Stimulated activated CD4-positive, alpha-beta T cell treated with anti-CD3 and anti-CD28 coated beads, Interleukin-12 subunit alpha, Interleukin-12 subunit beta, amount 100 ng/mL, for 4 hours (primary cell): ENCODE data around the gene JMJD7.
"Not testable (repeated sequence)": the region's sequence is repeated elsewhere in the genome, so short reads cannot be mapped to it uniquely, and the experiment has no call there.

ENCODE experiments used
- DNase-seq: peaks from one replicate; pipeline ENCODE4 v3.0.0-alpha.2; 2020

Gene JMJD7

DNA sequence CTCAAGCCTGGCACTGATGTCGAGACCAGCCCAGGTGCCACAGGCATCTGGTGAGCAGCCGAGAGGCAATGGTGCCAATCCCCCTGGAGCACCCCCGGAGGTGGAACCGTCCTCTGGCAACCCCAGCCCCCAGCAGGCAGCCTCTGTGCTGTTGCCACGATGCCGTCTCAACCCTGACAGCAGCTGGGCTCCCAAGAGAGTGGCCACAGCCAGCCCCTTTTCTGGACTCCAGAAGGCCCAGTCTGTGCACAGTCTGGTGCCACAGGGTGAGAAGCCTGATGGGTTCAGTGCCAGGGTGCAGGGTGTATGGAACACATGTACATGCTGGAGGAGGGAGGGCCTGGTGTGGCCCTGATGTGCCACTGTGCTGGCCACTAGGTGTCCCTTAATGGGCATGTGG, 4.9 kb upstream of the JMJD7 start:
- DNase-seq, result no peak

DNA sequence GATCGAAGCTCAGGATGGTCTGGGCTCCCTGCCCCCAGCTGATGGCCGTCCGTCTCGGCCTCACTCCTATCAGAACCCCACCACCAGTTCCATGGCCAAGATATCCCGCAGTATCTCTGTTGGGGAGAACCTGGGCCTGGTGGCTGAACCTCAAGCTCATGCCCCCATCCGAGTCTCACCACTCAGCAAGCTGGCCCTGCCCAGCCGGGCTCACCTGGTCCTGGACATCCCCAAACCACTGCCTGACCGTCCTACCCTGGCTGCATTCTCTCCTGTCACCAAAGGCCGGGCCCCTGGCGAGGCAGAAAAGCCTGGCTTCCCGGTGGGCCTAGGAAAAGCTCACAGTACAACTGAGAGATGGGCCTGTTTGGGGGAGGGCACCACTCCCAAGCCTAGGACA, 4.4 kb upstream of the JMJD7 start:
- DNase-seq, result no peak

DNA sequence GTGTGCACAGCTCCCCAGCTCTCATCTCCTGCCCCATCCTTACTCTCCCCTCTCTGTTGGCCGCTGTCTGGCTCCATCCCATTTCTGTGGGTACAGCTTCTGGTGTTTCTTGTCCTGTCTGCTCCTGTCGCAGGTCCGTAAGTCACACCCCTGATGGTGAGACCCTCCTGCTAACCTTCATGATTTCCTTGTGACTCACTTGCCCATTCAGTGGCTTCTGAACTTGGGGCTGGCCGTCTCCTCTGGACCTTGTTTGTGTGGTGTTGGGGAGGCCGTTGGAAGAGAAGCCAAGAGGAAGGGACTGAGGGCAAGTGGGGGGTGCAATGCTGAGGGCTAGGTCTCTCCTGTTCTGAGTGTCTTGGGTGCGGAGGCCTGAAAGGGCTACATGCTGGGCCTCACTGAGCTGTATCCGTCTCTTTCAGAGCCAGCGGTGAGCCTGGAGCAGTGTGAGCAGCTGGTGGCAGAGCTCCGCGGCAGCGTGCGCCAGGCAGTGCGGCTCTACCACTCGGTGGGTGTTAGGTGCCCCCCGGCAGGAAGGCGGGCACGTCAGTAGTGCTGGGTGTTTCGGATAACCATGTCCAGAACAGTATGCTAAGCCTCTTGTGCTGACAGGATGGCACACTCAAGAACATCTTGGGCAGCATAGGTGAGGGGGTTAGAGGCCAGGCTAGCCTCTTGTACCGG, 3.7 kb upstream of the JMJD7 start:
- DNase-seq, result no peak

DNA sequence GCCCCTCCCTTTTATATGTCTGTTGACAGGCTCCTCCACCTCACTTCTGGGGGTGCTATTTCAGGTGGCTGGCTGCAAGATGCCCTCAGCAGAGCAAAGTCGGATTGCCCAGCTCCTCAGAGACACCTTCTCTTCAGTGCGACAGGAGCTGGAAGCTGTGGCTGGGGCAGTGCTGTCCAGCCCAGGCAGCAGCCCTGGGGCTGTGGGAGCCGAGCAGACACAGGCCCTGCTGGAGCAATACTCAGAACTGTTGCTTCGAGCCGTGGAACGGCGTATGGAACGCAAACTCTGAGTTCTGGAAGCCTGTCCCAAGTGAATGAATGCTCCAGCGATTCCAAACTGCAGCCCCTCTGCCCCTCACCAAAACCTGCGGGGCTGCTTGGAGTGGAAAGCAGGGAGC, 2.7 kb upstream of the JMJD7 start:
- no peak for DNase-seq

DNA sequence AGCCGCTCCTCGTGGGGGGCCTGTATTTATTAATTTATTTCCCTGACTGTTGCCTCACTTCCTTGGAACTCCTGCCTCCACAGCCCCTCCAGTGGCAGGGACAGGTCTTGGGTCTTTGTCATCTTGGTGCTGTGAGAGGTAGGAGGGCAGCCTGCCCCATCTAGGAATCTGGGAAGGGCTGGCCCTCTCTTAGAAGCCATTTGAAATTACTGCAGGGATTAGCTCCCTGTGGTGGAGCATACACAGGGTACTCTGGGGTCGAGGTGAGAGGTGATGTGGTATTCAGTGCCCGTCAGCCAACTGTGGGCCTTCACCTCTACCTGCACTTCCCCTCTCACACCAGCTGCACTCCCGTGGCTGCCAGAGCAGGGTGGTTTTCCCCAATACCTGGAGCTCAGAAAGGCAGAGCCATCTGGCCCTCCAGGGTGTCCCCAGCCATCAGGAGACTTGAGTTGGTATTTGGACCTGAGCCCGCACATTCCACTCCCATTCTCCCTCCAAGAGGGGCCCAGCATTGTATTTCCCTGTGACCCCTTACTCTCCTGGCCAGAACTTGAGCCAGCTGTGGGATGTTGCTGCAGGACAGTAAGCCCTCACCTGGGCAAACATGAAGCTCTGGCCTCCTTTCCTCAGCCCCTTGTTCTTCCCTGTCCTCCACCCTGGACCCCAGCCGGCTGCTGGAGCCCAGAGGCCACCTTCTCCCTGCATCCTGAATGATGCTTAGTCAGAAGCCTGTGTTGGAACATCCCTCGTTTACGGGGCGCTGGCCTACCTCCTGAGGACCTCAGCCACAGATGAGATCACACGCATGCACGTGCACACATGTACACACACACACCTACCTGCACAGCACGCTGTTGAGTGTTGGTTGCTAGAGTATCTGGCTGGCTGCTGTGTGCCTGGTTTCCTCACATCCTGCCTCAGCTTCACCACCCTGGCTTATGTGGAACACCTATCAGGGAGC, 2.0 kb upstream of the JMJD7 start:
- no peak for DNase-seq

DNA sequence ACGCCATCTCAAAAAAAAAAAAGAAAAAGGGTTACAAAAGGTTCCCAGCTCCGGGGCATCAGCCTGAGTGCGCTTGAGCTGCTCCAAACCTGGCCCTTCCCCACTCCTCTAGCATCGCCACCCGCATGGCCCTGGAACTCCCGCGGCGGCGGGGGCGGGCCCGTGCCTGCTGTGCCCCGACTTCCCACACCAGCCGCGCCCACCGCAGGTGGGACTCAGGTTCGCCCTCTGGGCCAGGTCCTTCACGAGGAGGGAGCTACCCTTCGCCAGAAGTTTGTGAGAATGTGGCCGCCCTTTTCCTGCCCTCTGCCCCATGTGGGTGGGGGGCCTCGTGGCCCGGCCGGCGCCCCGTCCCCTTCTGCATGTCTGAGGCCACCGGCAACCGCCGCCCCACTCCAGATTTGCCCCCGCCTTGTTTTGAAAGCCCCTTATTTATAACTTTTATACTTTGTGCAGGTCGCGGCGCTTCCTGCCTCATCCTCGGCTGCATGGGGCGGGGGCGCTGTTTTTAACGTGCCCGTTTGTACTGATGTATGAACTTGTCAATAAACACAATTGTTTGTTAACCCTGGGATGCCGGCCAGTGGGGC, 507 bp upstream of the JMJD7 start:
- peak; percentile 19 for DNase-seq

DNA sequence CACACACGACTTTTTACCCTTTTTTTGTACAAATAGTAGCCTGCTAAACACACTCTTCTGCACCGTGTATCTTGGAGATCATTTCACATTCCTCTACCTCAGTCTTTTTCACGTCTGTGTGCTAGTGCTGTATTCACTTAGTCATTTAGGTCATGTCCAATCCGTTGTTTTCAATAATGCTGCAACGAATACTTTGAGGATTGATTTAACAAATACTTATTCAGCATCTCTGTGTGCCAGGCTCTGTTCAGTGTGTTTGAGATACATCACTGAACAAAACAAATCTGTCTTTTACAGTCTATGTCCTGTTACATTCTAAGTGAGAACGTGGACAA, 882 bp downstream of the JMJD7 start:
- no peak for DNase-seq

DNA sequence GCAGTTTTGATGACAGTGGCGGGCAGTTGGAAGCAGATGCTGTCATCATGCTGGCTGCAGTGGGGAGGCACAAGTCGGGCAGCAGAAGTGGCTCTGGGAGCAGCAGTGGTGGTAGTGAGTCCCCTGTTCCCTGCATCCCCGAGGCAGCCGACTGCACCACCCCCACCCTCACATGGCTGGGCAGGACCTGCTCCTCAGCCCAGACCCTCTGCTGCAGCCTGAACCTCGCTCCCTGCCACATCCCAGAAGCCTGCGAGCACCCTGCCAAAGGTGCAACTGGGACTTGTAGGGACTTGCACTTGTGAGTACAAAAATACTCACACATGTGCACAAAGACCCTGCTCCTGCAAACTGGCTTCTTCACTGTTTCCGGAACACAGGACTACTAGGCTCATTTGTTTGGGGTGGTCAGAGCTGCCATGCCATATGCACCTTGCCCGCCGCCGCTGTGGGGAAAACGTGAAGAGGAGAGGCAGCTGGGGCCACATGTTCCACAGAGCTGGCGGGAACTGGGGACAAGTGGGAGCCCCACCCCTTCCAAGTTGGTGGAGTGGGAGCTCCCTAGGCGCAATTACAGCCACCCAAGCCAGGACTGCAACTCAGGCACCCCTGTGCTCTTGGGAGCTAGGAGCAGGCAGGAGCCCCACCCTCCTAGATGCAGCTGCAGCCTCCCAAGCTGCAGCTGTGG, 2.2 kb downstream of the JMJD7 start:
- no peak for DNase-seq

DNA sequence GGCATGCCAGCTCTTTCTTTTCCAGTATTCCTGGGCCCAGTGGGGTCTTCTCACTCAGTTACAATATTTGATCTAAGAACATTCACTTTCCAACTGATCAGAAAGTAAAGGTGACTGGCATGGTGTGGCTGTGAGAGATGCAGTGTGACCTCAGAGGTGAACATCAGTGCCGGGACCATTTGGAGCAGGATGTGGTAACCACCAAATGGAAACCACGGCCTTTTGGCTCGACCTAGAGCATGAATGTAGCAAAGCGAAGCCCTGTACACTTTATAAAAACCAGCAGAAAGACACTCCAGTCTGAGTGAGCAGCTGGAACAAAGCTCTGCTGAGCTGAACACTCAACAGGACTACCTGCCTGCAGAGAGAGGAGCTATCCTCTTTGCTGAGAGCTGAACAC, 3.4 kb downstream of the JMJD7 start:
- not testable (repeated sequence) for DNase-seq

DNA sequence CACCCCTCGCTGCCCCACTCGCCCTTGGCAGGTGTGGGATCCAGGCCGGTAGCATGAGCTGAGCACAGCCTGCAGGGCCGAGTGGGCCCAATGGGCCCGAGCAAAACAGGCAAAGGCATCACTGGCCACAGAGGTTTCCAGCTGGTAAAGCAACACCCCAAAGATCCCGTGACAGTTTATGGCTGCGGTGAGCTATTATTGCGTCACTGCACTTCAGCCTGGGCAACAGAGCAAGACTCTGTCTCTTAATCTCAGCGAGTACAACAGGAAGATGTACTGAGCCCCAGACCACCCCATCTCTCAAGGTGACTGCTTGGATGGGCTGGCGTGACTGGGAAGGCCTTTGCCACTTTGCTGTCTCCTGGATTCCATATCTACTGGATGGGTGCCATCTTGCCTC, 4.3 kb downstream of the JMJD7 start:
- DNase-seq, result no peak

DNA sequence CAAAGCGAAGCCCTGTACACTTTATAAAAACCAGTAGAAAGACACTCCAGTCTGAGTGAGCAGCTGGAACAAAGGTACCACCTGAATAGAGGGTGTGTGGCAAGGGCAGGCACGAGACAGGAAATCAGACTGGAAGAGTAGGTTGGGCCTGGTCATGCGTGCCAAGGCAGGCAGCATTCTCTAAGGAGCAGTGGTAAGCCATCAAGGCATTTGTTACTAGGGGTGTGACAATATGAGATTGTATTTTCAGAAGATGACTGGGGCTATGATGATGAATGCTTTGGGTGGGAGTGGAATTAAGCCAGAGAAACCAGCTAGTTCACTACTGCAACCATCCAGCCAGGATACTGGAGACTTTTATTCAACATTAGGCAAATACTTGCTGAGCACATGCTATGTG, 5.0 kb downstream of the JMJD7 start:
- no peak for DNase-seq

DNA sequence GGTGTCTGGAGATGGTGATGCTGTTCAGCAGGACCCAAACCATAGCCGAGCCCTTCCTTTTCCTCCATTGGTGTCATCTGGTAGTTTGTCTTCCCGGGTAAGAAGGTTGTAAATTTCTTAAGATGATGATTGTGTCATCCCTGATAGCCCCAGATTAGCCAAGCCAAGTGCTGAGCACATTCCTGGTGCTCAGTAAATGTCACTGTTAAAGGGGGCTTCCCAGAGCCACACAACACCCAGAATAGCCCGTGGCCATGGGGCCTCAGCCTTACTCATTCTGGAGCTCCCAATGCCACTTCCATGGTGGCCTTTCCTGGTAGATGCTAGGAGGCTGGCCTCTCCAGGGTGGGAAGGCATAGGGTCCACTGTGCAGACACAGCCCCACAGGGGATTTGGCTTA, 6.2 kb downstream of the JMJD7 start:
- DNase-seq, result no peak

DNA sequence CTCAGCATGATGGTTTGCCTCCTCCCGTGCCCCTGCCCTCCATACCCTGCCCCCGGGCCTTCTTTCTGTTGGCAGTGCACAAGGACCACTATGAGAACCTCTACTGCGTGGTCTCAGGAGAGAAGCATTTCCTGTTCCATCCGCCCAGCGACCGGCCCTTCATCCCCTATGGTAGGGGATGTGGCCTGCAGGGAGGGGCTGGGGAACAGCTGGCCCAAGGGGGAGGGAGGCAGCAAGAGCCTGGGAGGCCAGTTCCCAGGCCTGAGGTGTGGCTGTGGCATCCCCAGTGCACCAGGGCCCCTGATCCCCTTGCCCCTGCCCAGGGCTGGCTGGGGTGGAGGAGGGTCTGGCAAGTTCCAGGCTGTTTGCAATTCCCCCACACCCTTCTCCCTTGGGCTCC, 8.2 kb downstream of the JMJD7 start:
- no peak for DNase-seq

DNA sequence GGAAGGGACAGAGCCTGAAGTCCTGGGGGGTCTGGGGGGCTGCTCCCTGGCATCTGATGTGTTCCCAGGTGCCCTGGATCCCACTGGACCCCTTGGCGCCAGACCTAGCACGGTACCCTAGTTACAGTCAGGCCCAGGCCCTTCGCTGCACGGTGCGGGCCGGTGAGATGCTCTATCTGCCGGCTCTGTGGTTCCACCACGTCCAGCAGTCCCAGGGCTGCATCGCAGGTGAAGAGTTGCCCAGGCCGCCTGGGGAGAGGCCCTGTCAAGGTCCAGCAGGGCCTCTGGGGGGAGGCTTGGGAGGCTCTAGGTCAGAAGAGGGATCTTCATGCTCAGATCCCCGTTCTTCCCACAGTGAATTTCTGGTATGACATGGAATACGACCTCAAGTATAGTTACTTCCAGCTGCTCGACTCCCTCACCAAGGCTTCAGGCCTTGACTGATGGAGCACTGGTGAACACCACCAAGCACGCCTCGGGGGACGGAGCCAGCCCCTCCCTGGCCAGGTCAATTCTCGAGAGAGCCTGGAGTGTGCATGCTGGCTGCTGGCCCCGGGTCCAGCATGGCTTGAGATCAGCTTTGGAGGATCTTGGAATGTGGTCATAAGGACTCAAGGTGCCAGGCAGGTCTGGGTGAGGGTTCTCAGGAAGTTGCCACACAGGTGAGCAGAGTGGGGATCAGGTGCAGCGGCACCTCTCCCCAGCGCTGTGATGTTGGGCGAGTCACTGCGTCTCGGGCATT, 9.0 kb downstream of the JMJD7 start:
- no peak for DNase-seq

DNA sequence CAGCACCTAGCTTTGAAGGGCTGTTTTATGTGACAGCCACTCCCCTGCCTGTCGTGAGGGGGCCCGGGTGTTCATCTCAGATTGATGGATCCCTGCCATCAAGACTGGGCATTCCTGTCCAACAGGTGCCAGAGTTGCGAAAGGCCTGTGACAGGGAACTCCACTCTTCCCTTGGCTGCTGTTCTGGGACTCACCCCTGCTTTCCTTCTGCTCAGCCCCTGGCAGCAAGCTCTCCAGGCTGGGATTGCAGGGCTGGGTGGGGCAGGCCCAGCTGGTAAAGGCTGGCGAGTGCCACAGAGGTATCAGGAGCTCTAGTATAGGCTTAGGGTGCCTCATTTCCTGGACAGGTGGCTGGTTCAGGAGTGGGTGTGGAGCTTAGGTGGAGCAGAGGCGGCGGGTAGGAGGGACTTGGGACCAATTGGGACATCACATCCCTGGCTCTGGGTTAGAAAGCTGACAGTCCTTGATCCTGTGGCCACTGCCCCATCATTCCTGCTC, 10.6 kb downstream of the JMJD7 start, which contains the start of gene PLA2G4B:
PLA2G4B (plus strand) TSS at position 448 of the 498 bp plus-strand sequence. CDS start 67 bp downstream, outside the sequence.
- DNase-seq, result no peak

DNA sequence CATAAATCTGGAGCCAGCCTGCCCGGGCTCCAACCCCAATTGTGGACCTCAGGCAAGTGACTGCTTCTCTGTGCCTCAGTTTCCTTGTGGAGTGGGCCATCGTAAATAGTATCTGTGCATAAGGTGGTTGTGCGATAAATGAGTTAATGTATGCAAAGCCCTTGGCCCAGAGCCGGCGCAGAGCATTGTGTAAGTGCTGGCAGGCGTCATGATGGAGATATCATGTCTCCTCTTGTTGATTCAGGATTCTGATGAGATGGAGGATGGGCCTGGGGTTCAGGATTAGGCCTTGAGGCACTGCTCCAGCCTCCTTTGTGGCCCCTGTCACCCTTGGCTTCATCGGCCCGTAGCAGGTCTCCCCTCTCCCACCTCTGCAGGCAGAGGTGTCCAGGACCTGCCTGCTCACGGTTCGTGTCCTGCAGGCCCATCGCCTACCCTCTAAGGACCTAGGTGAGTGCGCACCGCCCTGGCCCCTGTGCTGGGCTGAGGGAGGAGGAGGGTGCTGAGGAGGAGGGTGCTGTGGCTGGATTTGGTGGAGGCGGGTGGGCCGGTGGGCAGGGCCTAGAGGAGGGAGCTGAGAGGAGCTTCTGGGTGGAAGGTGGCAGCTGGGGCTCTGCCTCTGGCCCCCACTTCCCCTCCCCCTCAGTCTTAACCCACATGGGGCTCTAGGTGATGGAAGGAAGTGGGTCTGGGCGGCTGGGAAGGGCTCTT, 12.0 kb downstream of the JMJD7 start:
- no peak for DNase-seq

DNA sequence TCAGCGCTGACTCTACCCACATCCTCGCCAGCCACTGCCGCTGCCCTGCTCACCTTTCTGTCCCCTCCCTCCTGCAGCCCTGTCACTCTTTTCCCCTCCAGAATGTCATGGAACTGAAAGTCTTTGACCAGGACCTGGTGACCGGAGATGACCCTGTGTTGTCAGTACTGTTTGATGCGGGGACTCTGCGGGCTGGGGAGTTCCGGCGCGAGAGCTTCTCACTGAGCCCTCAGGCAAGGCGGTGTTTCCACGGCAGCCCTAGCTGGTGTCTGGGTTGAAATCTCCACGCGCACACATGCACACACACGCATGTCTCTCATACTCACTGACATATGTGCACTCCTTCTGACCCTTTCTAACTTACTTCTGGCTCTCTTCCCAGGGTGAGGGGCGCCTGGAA, 12.8 kb downstream of the JMJD7 start:
- DNase-seq, result no peak

DNA sequence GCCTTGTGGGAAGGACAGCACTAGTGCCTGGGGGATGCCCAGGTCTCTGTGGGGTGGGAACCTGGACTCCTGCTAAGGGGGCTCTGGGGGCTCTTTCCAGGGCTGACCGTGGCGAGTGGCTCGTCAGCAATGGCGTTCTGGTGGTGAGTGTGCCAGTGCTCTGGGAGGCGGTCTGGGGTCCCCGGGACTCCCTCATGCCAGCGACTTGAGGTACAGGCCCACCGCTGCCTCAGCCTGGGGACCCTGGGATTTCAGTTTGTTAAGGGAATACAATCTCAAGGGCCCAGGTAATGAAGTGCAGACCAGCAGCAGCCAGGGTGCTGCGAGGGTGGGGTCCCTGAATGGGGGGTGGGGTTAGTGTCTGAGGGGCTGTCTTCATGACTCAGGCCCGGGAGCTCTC, 13.2 kb downstream of the JMJD7 start:
- no peak for DNase-seq

DNA sequence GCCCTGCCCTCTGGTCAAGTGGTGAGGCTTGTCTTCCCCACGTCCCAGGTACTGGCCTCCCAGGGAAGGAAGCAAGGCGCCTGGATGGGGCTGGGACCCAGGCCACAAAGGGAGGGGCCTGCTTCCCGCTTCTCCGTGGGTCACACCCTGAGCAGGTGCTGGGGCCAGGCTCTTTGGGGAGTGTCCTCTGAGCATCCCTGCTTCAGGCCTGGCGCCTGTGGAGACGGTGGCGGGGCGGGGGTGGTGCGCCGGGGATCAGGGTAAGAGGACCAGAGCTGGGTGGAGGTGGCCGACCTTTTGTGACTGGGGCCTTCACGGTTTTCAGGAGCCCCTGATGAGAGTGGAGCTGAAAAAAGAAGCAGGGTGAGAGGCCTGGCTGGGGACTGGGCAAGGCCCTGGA, 14.3 kb downstream of the JMJD7 start:
- DNase-seq, result no peak

DNA sequence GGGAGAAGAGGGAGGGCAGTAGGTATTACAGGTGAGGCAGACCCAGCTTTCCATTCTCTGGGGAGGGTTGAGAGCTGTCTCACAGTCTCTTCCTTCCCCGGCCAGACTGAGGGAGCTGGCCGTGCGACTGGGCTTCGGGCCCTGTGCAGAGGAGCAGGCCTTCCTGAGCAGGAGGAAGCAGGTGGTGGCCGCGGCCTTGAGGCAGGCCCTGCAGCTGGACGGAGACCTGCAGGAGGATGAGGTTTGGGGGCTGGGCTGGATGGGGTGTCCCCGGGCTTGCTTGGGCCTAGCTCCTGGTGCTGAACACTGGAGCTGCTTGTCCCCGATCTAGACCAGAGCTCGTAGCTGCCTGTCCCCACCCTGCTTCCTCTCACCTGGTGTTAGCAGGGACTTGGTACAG, 15.7 kb downstream of the JMJD7 start:
- no peak for DNase-seq

DNA sequence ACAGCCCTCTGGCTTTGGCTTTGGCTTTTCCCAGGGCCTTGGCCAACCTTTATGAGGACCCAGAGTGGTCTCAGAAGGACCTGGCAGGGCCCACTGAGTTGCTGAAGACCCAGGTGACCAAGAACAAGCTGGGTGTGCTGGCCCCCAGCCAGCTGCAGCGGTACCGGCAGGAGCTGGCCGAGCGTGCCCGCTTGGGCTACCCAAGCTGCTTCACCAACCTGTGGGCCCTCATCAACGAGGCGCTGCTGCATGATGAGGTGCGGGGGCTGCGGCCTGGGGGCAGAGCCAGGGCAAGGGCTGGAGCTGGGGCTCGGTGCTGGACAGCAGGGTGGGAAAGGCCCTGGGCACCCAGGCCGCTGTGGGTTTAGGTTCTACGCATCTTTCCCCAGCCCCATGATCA, 16.9 kb downstream of the JMJD7 start:
- DNase-seq, result no peak

DNA sequence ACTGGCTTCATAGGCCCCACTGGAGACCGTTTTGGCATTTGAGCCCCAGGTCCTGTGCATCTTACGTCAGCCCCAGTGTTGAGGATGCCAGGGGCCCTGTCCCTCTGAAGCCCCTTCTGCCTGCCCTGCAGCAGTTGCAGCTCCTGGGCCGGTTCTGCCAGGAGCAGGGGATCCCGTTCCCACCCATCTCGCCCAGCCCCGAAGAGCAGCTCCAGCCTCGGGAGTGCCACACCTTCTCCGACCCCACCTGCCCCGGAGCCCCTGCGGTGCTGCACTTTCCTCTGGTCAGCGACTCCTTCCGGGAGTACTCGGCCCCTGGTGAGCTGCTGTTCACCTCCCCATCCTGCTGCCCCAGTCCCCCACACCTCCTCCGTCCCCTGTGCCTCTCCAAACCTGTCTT, 19.3 kb downstream of the JMJD7 start:
- no peak for DNase-seq
